ENCODE data around the gene CIZ1.
"Not testable (repeated sequence)": the region's sequence is repeated elsewhere in the genome, so short reads cannot be mapped to it uniquely, and the experiment has no call there.

CIZ1 gene

GRCh38 chr9:128149001-128149701 is 42.2 kb downstream of the CIZ1 start, which contains the start of gene LCN2:
Gene LCN2, plus strand, starts transcription at chr9:128149453. Its CDS starts 73 bp downstream, at chr9:128149526.
- DNase-seq: no peak

- no peak for DNase-seq
These were observed 42.8 kb downstream of the CIZ1 start for GRCh38 chr9:128148509-128149000.

GRCh38 chr9:128146591-128147120 is 44.7 kb downstream of the CIZ1 start:
- no peak for DNase-seq

- no peak for DNase-seq
These were observed 45.4 kb downstream of the CIZ1 start for GRCh38 chr9:128145951-128146351.

GRCh38 chr9:128145536-128145935 is 45.8 kb downstream of the CIZ1 start:
- no peak for DNase-seq

- no peak for DNase-seq
These were observed 46.9 kb downstream of the CIZ1 start for GRCh38 chr9:128144239-128145181.

- no peak for DNase-seq
These were observed 47.7 kb downstream of the CIZ1 start for GRCh38 chr9:128143525-128144238.

GRCh38 chr9:128142596-128142995 is 48.8 kb downstream of the CIZ1 start:
- no peak for DNase-seq

- DNase-seq: no peak
These were observed 49.3 kb downstream of the CIZ1 start for GRCh38 chr9:128142061-128142460.

GRCh38 chr9:128141604-128142003 is 49.8 kb downstream of the CIZ1 start:
- DNase-seq: no peak

- DNase-seq: no peak
These were observed 51.8 kb downstream of the CIZ1 start for GRCh38 chr9:128139621-128140020.

GRCh38 chr9:128138001-128138400 is 53.4 kb downstream of the CIZ1 start:
- no peak for DNase-seq

GRCh38 chr9:128136816-128137793 is 54.3 kb downstream of the CIZ1 start:
- DNase-seq: no peak

GRCh38 chr9:128135561-128135960 is 55.8 kb downstream of the CIZ1 start:
- DNase-seq: not testable (repeated sequence)

GRCh38 chr9:128132139-128132538 is 59.2 kb downstream of the CIZ1 start:
- DNase-seq: peak in 2 of 56 donors; percentile 19 to 42

- not testable (repeated sequence) for DNase-seq
These were observed 60.0 kb downstream of the CIZ1 start for GRCh38 chr9:128131346-128131745.

- DNase-seq: not testable (repeated sequence)
These were observed 60.7 kb downstream of the CIZ1 start for GRCh38 chr9:128130651-128131050.

- DNase-seq: peak in 6 of 56 donors; percentile 40 to 72 (median 52)
These were observed 61.3 kb downstream of the CIZ1 start for GRCh38 chr9:128129976-128130590.

GRCh38 chr9:128128836-128129590 is 62.4 kb downstream of the CIZ1 start:
- DNase-seq: no peak
